ENCODE results near the gene RNPEPL1. TPM values are rescaled to one million over a fixed set of nuclear protein-coding genes. Genes with fewer than 3 reads are reported as not detected.

The RNPEPL1 gene
- total and polyA plus RNA-seq, 7 donors: 48.8 to 79.6 (median 59.4) TPM

- H3K4me3 ChIP-seq: no peak overlapping the region
- H3K4me1 ChIP-seq: no peaks in the 10 kb centered on the region
- WGBS, 3 donors: 93 to 96% (median 94%) methylated on average over 16 of the region's 16 CpGs
- H3K27ac ChIP-seq: no peak overlapping the region
- peaks cover 0 to 8% of the 10 kb centered on the region in 2 donors for H3K36me3 ChIP-seq (ENCODE audit: insufficient read depth in 1 of 2, low read depth in 1 of 2)
- peaks cover 8% of the 10 kb centered on the region for H3K9me3 ChIP-seq
- ATAC-seq: no peak
- no peak for DNase-seq
- intact Hi-C loops (cut with DNase I): no loop called here
- TF ChIP-seq CTCF (IDR thresholded peaks at IDR 0.05): no peak
- H3K27me3 ChIP-seq (ENCODE audit: insufficient read depth in 3 of 3, low read length in 2 of 3): no peaks in the 10 kb centered on the region
Measured at GRCh38 chr2:240529344-240529999, 38.8 kb upstream of the RNPEPL1 start.

GRCh38 chr2:240530181-240530580 is 38.1 kb upstream of the RNPEPL1 start:
- no peak for DNase-seq
- 90 to 100% (median 99%) methylated on average over 6 to 7 of the region's 7 CpGs for WGBS, 3 donors
- Histone ChIP-seq H3K4me1 (no peaks in the 10 kb centered on the region), H3K27me3 (ENCODE audit: insufficient read depth in 3 of 3, low read length in 2 of 3) (no peaks in the 10 kb centered on the region), H3K27ac (no peak overlapping the region), H3K9me3 (peaks cover 8% of the 10 kb centered on the region), H3K4me3 (no peak overlapping the region), H3K36me3 (ENCODE audit: insufficient read depth in 1 of 2, low read depth in 1 of 2) (peaks cover 0 to 8% of the 10 kb centered on the region in 2 donors)
- no peak for ATAC-seq
- intact Hi-C loops (cut with DNase I): no loop called here
- TF ChIP-seq CTCF (IDR thresholded peaks at IDR 0.05): no peak

GRCh38 chr2:240531038-240531437 is 37.2 kb upstream of the RNPEPL1 start:
- no peak overlapping the region for H3K4me3 ChIP-seq
- H3K9me3 ChIP-seq: peaks cover 8% of the 10 kb centered on the region
- TF ChIP-seq CTCF (IDR thresholded peaks at IDR 0.05): no peak
- ATAC-seq (no peak), DNase-seq (no peak)
- WGBS, 3 donors: 97 to 99% (median 99%) methylated on average over 5 of the region's 5 CpGs
- intact Hi-C loops (cut with DNase I): no loop called here
- no peaks in the 10 kb centered on the region for H3K4me1 ChIP-seq
- no peaks in the 10 kb centered on the region for H3K27me3 ChIP-seq (ENCODE audit: insufficient read depth in 3 of 3, low read length in 2 of 3)
- H3K36me3 ChIP-seq (ENCODE audit: insufficient read depth in 1 of 2, low read depth in 1 of 2): peaks cover 0 to 8% of the 10 kb centered on the region in 2 donors
- H3K27ac ChIP-seq: no peak overlapping the region

- intact Hi-C loops (cut with DNase I): no loop called here
- no peak for TF ChIP-seq CTCF (IDR thresholded peaks at IDR 0.05)
- ATAC-seq (no peak), DNase-seq (no peak)
- H3K27me3 ChIP-seq (ENCODE audit: insufficient read depth in 3 of 3, low read length in 2 of 3): no peaks in the 10 kb centered on the region
- H3K27ac ChIP-seq: no peak overlapping the region
- no peaks in the 10 kb centered on the region for H3K4me1 ChIP-seq
- H3K9me3 ChIP-seq: peaks cover 8% of the 10 kb centered on the region
- 95 to 100% (median 98%) methylated on average over 1 of the region's 1 CpG for WGBS, 3 donors
- no peak overlapping the region for H3K4me3 ChIP-seq
- H3K36me3 ChIP-seq (ENCODE audit: insufficient read depth in 1 of 2, low read depth in 1 of 2): peaks cover 0 to 8% of the 10 kb centered on the region in 2 donors
Measured at GRCh38 chr2:240532031-240532775, 36.1 kb upstream of the RNPEPL1 start.

Measured in psoas muscle (tissue), 8 donors.